Measurements from ENCODE around the gene ADPRM.
A peak's percentile ranks its signal among the peaks of the same experiment; 100 is the strongest.
"Not testable (repeated sequence)": the region's sequence is repeated elsewhere in the genome, so short reads cannot be mapped to it uniquely, and the experiment has no call there.

ADPRM gene

DNA sequence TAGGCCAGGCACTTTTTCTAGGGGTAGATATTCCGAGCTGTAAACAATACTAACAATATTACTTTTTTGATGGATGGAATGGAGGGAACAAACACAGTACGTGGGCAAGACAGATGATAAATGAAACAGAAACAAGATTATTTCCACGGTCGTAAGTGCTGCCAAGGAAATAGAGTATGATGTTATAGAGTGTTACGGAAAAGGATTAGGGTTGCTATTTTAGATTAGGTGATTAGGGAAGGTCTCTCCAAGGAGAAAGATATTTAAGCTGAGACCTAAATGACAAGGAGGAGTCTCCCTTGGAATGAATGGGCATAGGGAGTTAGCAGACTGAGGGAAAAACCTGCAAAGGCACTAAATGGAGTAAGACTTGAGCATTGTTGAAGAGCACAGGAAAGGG, 8.3 kb downstream of the ADPRM start:
- no peak overlapping the region for H3K4me2 ChIP-seq (ENCODE audit: low read length)
- H3K4me1 ChIP-seq (ENCODE audit: control insufficient read depth, insufficient read depth, low read length) = peaks cover 9% of the 10 kb centered on the region
- H3K4me3 ChIP-seq (ENCODE audit: low read length) = no peak overlapping the region
- H3K36me3 ChIP-seq (ENCODE audit: insufficient read depth, low read length) = peaks cover 49% of the 10 kb centered on the region
- H3K9me3 ChIP-seq (replicated peaks; ENCODE audit: low read length) = no peaks in the 10 kb centered on the region
- H3K27me3 ChIP-seq (ENCODE audit: control insufficient read depth, insufficient read depth, low read length) = no peaks in the 10 kb centered on the region
- H3K9ac ChIP-seq (ENCODE audit: low read depth, low read length) = no peak overlapping the region

DNA sequence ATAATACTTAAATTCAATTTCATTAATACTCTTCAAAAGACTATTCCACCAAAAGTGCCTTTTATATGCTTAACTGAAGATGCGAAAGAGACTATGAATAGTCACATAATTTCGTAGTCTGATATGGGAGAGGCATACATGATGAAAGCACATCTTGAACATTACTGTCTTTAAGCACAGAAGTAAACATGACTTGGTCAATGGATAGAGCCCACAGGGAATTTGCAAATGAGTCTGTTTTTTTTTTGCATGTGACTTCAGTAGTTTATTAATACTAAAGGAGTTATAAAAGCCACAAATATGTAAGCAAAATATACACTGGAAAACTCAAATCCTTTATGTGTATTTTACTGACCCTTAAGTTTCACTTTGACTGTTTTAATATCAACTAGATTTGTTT, 15.9 kb downstream of the ADPRM start:
- H3K4me1 ChIP-seq (ENCODE audit: control insufficient read depth, insufficient read depth, low read length) = no peaks in the 10 kb centered on the region
- no peak overlapping the region for H3K4me3 ChIP-seq (ENCODE audit: low read length)
- peaks cover 35% of the 10 kb centered on the region for H3K36me3 ChIP-seq (ENCODE audit: insufficient read depth, low read length)
- H3K4me2 ChIP-seq (ENCODE audit: low read length) = no peak overlapping the region
- H3K9me3 ChIP-seq (replicated peaks; ENCODE audit: low read length) = no peaks in the 10 kb centered on the region
- no peaks in the 10 kb centered on the region for H3K27me3 ChIP-seq (ENCODE audit: control insufficient read depth, insufficient read depth, low read length)
- H3K9ac ChIP-seq (ENCODE audit: low read depth, low read length) = no peak overlapping the region

DNA sequence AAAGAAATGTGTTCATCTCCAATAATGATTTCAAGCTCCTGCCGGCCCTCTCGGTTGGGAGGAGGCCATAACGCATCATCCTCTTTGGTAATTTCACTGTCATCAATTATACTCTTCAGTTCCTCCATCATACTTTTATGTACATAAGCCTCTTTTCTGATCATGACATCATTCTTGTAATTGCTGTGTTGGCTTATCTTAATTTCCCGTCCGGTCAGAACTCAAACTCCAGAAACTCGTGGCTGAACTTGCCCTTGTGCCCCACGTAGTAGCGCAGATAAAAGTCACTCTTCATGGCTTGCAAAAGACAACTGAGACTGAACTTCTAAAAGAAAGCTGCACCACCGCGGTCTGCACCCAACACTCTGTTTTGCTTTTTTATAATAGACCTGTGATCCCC, 18.8 kb downstream of the ADPRM start:
- Histone ChIP-seq H3K4me2 (ENCODE audit: low read length) (no peak overlapping the region), H3K4me1 (ENCODE audit: control insufficient read depth, insufficient read depth, low read length) (no peaks in the 10 kb centered on the region), H3K4me3 (ENCODE audit: low read length) (no peak overlapping the region), H3K9ac (ENCODE audit: low read depth, low read length) (no peak overlapping the region), H3K27me3 (ENCODE audit: control insufficient read depth, insufficient read depth, low read length) (no peaks in the 10 kb centered on the region), H3K36me3 (ENCODE audit: insufficient read depth, low read length) (peaks cover 16% of the 10 kb centered on the region), H3K9me3 (replicated peaks; ENCODE audit: low read length) (no peaks in the 10 kb centered on the region)

DNA sequence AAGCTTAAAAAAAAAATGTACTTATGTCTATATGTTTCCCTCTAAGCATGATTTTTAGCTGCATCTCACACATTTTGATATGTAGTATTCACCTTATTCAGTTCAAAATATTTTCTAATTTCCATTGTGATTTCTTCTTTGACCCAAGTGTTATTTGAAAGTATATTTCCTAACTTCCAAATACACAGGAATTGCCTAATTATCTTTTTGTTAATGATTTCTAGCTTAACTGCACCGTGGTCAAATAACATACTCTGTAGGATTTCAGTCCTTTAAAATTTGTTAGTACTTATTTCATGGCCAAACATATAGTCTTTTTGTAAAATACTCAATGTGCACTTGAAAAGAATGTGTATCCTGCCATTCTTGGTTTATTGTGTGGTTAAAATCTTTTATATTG, 21.2 kb downstream of the ADPRM start:
- H3K9me3 ChIP-seq (replicated peaks; ENCODE audit: low read length) = no peaks in the 10 kb centered on the region
- H3K4me1 ChIP-seq (ENCODE audit: control insufficient read depth, insufficient read depth, low read length) = no peaks in the 10 kb centered on the region
- H3K36me3 ChIP-seq (ENCODE audit: insufficient read depth, low read length) = no peaks in the 10 kb centered on the region
- H3K4me2 ChIP-seq (ENCODE audit: low read length) = no peak overlapping the region
- H3K27me3 ChIP-seq (ENCODE audit: control insufficient read depth, insufficient read depth, low read length) = no peaks in the 10 kb centered on the region
- no peak overlapping the region for H3K9ac ChIP-seq (ENCODE audit: low read depth, low read length)
- no peak overlapping the region for H3K4me3 ChIP-seq (ENCODE audit: low read length)

DNA sequence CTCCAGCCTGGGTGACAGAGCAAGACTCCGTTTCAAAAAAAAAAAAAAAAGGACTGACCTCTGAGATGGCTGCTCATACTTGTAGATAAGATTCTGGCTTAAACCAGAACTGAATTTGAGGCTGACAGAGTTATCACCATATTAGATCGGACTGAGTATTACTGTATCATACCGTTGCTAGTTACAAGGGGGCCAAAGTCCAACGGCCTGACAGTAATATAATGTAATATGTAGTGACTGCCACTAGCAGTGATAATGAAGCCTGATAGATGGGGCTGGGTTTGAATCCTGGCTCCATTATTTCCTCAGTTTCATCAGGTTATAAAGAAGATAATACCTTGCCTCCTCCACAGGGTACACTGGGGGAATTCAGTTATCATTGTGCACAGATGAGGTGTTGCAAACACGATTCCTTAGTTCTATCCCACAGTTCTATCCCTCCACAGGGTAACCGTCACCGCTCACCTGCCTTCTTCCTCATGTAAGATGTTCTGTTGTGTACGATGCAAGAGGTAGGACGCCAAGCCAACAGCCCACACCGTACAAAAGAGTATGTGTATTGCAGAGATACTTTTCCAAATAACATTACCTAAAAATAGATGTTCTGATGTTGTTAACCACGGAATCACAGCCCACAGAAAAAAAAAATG, 27.3 kb downstream of the ADPRM start:
- Histone ChIP-seq H3K4me3 (ENCODE audit: low read length) (no peak overlapping the region), H3K27me3 (ENCODE audit: control insufficient read depth, insufficient read depth, low read length) (no peaks in the 10 kb centered on the region), H3K4me2 (ENCODE audit: low read length) (no peak overlapping the region), H3K4me1 (ENCODE audit: control insufficient read depth, insufficient read depth, low read length) (peaks cover 7% of the 10 kb centered on the region), H3K9me3 (replicated peaks; ENCODE audit: low read length) (no peaks in the 10 kb centered on the region), H3K36me3 (ENCODE audit: insufficient read depth, low read length) (no peaks in the 10 kb centered on the region), H3K9ac (ENCODE audit: low read depth, low read length) (no peak overlapping the region)

DNA sequence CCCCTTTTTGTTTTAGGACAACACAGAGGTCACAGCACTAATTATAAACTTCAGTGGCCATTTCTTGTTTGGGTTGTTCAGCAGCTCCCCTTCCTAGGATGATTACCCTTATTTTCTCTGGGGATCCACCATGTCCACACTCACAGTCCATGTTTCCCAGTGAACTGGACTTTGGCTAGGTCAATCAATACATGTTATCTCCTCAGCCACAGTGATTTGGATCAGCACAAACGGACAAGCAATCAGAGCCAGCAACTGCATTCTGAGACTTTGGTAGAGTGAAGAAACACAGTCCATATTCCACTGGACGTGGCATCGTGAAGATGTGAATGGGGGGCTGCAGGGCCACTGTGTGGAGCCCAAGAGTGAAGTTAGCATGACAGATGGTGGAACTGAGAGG, 27.9 kb downstream of the ADPRM start:
- Histone ChIP-seq H3K9ac (ENCODE audit: low read depth, low read length) (no peak overlapping the region), H3K4me3 (ENCODE audit: low read length) (no peak overlapping the region), H3K36me3 (ENCODE audit: insufficient read depth, low read length) (no peaks in the 10 kb centered on the region), H3K4me1 (ENCODE audit: control insufficient read depth, insufficient read depth, low read length) (peaks cover 7% of the 10 kb centered on the region), H3K27me3 (ENCODE audit: control insufficient read depth, insufficient read depth, low read length) (no peaks in the 10 kb centered on the region), H3K9me3 (replicated peaks; ENCODE audit: low read length) (no peaks in the 10 kb centered on the region), H3K4me2 (ENCODE audit: low read length) (no peak overlapping the region)

DNA sequence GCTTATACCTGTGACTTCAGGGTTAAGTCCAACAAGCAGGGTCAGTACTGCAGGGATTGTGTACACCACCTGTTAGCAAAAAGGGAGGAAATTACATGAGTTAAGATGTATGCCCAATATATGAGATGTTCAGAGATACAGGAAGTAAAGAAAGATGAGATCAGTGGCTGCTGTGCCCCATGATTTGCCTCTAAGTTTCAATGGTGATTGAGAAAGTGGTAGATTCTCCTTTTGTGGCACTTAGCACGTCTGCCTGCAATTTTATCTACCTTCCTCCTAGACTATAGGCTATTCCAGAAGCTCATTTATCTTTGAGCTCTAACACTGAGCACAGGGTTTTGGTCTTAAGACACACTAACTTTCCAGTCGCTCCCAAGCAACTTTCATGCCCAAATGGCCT, 28.8 kb downstream of the ADPRM start:
- no peaks in the 10 kb centered on the region for H3K36me3 ChIP-seq (ENCODE audit: insufficient read depth, low read length)
- no peak overlapping the region for H3K9ac ChIP-seq (ENCODE audit: low read depth, low read length)
- H3K4me1 ChIP-seq (ENCODE audit: control insufficient read depth, insufficient read depth, low read length) = peaks cover 13% of the 10 kb centered on the region
- H3K4me2 ChIP-seq (ENCODE audit: low read length) = no peak overlapping the region
- no peaks in the 10 kb centered on the region for H3K9me3 ChIP-seq (replicated peaks; ENCODE audit: low read length)
- no peak overlapping the region for H3K4me3 ChIP-seq (ENCODE audit: low read length)
- H3K27me3 ChIP-seq (ENCODE audit: control insufficient read depth, insufficient read depth, low read length) = no peaks in the 10 kb centered on the region

DNA sequence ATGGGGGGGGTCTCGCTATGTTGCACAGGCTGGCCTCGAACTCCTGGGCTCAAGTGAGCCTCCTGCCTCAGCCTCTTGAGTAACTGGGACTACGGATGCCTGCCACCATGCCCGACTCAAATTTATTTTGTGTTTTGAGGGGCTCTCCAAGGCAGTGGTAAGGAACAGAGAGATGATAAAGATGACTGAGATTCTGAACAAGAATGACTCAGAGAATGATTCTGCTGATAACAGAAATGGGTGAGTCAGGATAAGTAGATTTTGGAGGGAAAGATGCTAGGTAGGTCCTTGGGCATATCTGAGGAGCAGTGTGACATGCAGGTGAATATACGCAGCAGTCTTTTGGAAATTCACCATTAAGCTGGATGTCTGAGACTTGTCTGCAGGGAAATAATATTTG, 29.8 kb downstream of the ADPRM start:
- Histone ChIP-seq H3K4me2 (ENCODE audit: low read length) (no peak overlapping the region), H3K36me3 (ENCODE audit: insufficient read depth, low read length) (no peaks in the 10 kb centered on the region), H3K9ac (ENCODE audit: low read depth, low read length) (no peak overlapping the region), H3K27me3 (ENCODE audit: control insufficient read depth, insufficient read depth, low read length) (no peaks in the 10 kb centered on the region), H3K4me3 (ENCODE audit: low read length) (no peak overlapping the region), H3K4me1 (ENCODE audit: control insufficient read depth, insufficient read depth, low read length) (peaks cover 13% of the 10 kb centered on the region), H3K9me3 (replicated peaks; ENCODE audit: low read length) (no peaks in the 10 kb centered on the region)

DNA sequence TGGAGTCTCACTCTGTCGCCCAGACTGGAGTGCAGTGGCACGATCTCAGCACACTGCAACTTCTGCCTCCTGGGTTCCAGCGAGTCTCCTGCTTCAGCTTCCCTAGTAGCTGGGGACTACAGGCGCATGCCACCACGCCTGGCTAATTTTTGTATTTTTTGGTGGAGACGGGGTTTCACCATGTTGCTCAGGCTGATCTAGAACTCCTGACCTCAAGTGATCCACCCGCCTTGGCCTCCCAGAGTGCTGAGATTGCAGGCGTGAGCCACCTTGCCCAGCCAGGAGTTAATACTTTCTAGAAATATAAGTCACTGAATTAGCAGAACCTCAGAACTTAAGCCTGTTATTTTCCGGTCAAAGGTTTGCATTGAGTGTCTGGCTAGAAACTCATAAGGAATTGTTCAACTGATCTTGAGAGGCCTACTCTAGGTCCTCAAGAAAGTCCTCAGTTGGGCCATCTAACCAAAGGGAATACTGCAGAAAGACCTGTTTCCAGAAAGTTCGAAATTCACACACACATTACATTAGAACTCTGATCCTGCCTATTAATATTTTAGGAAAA, 31.0 kb downstream of the ADPRM start:
- no peak overlapping the region for H3K9ac ChIP-seq (ENCODE audit: low read depth, low read length)
- H3K36me3 ChIP-seq (ENCODE audit: insufficient read depth, low read length) = no peaks in the 10 kb centered on the region
- H3K9me3 ChIP-seq (replicated peaks; ENCODE audit: low read length) = no peaks in the 10 kb centered on the region
- no peaks in the 10 kb centered on the region for H3K27me3 ChIP-seq (ENCODE audit: control insufficient read depth, insufficient read depth, low read length)
- peaks cover 13% of the 10 kb centered on the region for H3K4me1 ChIP-seq (ENCODE audit: control insufficient read depth, insufficient read depth, low read length)
- H3K4me3 ChIP-seq (ENCODE audit: low read length) = no peak overlapping the region
- no peak overlapping the region for H3K4me2 ChIP-seq (ENCODE audit: low read length)

DNA sequence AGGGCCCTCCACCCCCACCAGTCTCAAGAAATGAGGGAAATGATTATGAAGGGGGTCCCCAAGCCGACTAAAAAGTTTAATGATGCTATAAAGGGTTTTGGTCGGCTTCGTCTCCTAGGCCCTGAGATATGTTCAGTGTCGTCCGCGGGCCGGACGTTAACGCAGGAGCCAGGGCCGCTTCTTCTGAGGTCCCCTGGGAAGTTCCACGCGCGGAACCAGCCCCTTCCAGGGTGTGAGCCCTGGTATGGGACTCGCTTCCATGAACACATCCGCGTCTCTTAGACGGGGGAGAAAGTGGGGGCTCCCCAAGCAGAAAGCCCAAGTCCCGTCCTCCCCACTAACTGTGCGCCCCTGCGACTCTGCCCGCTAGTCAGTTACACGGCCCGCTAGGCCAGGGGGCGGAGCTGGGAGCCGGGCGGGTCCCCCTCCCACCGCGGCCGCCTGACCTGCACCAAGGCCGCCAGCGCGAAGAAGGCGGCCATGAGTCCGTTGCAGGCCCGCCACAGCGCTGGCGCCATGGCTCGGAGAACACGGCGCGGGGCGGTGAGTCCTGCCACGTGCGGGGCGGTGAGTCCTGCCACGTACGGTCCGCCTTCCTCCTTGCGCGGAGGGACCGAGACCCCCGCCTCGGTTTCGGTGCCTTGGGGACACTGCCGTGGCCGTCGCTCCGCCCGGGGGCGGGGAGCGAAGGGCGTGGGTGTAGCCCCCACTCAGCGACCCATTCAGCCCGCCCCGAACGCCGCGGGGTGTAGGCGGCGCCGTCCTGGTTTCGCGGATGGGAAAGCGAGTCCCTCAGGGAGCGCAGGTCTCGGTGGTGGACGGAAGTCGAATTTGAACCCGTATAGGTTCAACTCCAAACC, 32.2 kb downstream of the ADPRM start, which contains the start of gene TMEM220:
TSS of gene TMEM220 (minus strand) at position 690 of the 860 bp plus-strand sequence. CDS start at position 518, 172 bp downstream.
- peaks cover 13% of the 10 kb centered on the region for H3K4me1 ChIP-seq (ENCODE audit: control insufficient read depth, insufficient read depth, low read length)
- peak within 1 kb of the TSS; percentile 76 for H3K4me3 ChIP-seq (ENCODE audit: low read length)
- peak within 1 kb of the TSS; percentile 86 for H3K4me2 ChIP-seq (ENCODE audit: low read length)
- H3K9ac ChIP-seq (ENCODE audit: low read depth, low read length) = peak within 1 kb of the TSS; percentile 84
- H3K27me3 ChIP-seq (ENCODE audit: control insufficient read depth, insufficient read depth, low read length) = no peaks in the 10 kb centered on the region
- no peaks in the 10 kb centered on the region for H3K36me3 ChIP-seq (ENCODE audit: insufficient read depth, low read length)
- no peaks in the 10 kb centered on the region for H3K9me3 ChIP-seq (replicated peaks; ENCODE audit: low read length)

DNA sequence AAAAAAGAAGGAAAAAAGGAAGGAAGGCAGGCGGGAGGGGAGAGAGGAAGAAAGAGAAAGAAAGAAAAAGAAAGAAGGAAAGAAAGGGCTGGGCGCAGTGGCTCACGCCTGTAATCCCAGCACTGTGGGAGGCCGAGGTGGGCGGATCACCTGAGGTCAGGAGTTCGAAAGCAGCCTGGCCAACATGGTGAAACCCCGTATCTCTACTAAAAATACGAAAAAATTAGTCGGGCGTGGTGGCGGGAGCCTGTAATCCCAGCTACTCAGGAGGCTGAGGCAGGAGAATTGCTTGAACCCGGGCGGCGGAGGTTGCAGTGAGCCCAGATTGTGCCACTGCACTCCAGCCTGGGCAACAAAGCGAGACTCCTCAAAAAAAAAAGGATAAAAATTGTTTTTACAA, 32.9 kb downstream of the ADPRM start:
- H3K4me3 ChIP-seq (ENCODE audit: low read length) = peak overlapping the region; percentile 76
- H3K27me3 ChIP-seq (ENCODE audit: control insufficient read depth, insufficient read depth, low read length); H3K36me3 ChIP-seq (ENCODE audit: insufficient read depth, low read length); H3K9me3 ChIP-seq (replicated peaks; ENCODE audit: low read length): not testable (repeated sequence)
- H3K9ac ChIP-seq (ENCODE audit: low read depth, low read length) = peak overlapping the region; percentile 84
- peak overlapping the region; percentile 86 for H3K4me2 ChIP-seq (ENCODE audit: low read length)
- peaks cover 13% of the 10 kb centered on the region for H3K4me1 ChIP-seq (ENCODE audit: control insufficient read depth, insufficient read depth, low read length)

All from skeletal muscle satellite cell (primary cell).